Stomach (tissue), 4 donors: ENCODE data around the gene TIMM10B.

ENCODE experiments used
- CTCF ChIP-seq, 7 experiments: fragments of 450-650 bp in 4 of 7; fragments of 200-600 bp in 3 of 7; sonication (generic) in 3 of 7; IDR thresholded peaks; one replicate each; pipeline ENCODE4 v1.5.1; 2016 to 2019; ENCODE audit warnings: antibody characterized with exemption in 7 of 7, control low read depth in 2 of 7, mild to moderate bottlenecking in 1 of 7
- EP300 ChIP-seq: sonication (generic); formaldehyde crosslinking; IDR thresholded peaks from one replicate; pipeline ENCODE4 v1.6.1; 2017; ENCODE audit warnings: antibody characterized with exemption
- POLR2A ChIP-seq, 4 donors: fragments of 450-650 bp; IDR thresholded peaks; one replicate each; pipeline ENCODE4 v1.6.1; 2016; ENCODE audit warnings: antibody characterized with exemption in 4 of 4, control low read depth in 2 of 4, mild to moderate bottlenecking in 1 of 4, moderate library complexity in 1 of 4
- POLR2AphosphoS5 ChIP-seq, 3 donors: sonication (generic); formaldehyde crosslinking; IDR thresholded peaks; one replicate each; pipeline ENCODE4 v1.6.1; 2016; ENCODE audit warnings: antibody characterized with exemption in 3 of 3

GRCh38 chr11:6482441-6482840 is 1.1 kb downstream of the TIMM10B start:
- TF ChIP-seq POLR2A (IDR thresholded peaks at IDR 0.05) (no peak), CTCF (IDR thresholded peaks at IDR 0.05) (no peak), POLR2AphosphoS5 (IDR thresholded peaks at IDR 0.05) (no peak), EP300 (no peak)
